ENCODE results near the gene RAB31.
"Not testable (repeated sequence)": the region's sequence is repeated elsewhere in the genome, so short reads cannot be mapped to it uniquely, and the experiment has no call there.

Gene RAB31

DNA sequence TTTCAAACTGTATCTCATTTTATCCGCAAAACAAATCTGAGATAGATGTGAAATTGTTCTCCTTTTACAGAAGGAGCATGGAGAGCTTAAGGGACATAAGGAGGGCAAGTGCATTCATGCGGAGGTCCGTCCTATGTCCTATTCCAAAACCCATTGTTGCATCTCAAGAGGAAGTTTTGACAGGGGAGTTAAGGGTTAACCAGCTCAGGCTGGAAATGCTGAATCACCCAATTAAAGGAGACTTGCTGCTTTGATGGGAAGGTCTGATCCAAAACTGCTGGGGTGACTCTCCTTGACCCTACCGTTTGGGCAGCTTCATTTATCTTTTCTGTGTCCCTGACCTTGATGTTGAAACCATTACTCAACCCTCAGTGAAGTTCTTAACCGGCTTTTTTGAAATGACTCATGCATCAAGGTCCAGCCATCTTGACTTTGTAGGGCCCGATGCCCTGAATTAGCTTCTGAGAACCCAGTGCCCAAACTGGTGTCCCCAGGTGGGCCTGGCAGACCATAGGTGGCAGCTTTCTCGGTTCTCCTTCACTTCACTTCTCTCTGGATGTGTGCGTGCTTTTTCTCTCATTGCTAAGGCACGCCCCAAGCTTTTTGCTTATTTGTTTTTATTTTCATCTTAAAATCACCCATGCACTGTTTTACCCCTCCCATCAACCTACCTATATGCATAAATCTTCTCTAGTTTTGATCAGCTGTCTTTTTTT, 161.8 kb downstream of the RAB31 start:
- DNase-seq: no peak

DNA sequence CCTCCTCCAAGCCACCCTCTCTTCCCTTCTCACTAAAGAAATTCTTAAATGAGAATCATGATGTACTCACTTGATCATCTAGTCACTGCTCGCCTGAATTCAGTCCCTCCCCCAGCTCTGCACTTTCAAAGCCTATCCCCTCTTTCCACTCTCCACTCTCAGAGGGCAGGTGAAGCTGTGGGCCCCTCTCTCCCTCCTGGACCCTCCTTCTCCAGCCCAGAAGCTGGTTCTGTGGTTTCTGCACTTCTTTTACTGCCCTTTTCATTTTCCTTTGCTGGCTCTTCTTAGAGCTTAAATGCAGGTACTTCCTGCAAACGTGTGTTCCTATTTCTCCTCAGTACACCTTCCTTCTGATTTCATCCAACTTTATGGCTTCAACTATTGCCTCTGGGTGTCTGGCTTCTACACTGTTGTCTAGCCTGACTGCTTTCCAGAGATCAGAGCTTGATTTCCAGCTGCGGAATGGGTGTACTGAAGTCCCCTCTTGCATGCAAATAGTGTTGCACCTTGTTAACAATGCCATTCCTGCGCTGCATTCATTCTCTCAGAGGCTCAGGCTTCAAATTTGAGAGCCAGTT, 162.4 kb downstream of the RAB31 start:
- DNase-seq: no peak

DNA sequence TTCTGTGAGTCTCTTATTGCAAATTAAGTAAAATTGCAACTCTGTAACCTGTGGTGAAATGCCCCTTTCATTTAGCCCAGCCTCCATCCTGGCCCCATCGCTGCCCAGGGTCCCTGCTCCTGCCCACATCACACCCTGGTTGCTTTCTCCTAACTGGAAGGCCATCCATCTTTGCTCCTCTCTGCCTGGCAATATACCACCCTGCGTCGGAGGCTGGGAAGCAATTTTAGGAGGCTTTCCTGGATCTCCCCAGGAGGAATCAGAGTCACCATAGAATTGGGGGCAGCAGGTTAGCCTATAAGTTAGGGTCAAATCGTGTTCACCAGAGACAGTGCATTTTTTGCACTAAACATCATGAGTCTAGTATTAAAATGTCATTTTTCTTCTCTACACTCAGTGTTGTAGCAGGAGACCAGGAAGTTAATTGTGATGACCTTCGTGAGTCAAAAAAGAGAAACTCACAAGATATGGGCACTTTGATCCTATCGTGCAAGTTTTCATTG, 163.2 kb downstream of the RAB31 start:
- DNase-seq: no peak

GRCh38 chr18:9872823-9873222, 164.7 kb downstream of the RAB31 start:
- DNase-seq: no peak

DNA sequence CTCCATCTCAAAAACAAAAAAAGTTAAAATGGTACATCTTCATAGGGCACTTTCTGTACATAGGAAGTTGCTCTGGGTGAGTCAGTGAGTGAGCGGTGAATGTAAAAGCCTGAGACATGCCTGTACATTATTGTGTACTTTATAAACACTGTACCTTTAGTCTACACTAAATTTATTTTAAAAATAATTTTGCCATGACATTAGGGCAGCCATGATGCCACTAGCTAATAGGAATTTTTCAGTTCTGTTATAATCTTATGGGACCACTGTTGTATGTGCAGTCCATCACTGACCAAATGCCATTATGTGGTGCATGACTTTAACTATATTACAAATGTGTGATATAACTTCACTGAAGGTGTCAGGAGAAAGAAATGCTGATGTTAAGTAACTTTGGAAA, 166.6 kb downstream of the RAB31 start:
- no peak for DNase-seq

GRCh38 chr18:9876212-9876866, 168.2 kb downstream of the RAB31 start:
- no peak for DNase-seq

GRCh38 chr18:9876867-9877654, 169.0 kb downstream of the RAB31 start:
- DNase-seq: no peak

GRCh38 chr18:9877655-9878014, 169.5 kb downstream of the RAB31 start:
- DNase-seq: no peak

DNA sequence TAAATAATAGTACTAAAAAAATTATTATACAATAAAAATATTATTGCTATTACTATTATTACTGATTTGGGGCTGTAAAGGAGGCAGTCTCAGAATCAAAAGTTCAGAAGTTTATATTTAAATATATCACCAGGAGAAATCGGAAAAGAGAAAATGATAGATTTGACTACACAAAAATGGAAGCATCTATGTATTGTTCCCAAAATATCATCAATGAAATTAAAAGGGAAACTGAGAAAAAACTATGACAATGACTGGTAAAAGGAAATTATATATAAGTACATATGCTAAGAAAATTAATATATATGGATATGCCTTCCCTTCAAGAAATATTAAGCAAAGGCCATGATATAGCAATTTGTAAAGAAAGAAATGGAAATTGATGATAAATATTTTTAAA, 170.0 kb downstream of the RAB31 start:
- DNase-seq: no peak

- DNase-seq: no peak
Observed at GRCh38 chr18:9878783-9879242, 170.7 kb downstream of the RAB31 start.

GRCh38 chr18:9884090-9884489, 176.0 kb downstream of the RAB31 start:
- DNase-seq: no peak

GRCh38 chr18:9884532-9885140, 176.5 kb downstream of the RAB31 start:
- no peak for DNase-seq

GRCh38 chr18:9885170-9886004, 177.3 kb downstream of the RAB31 start, which contains the start of gene TXNDC2:
TXNDC2 (plus strand) TSS chr18:9885973; CDS start chr18:9886681, 708 bp downstream.
- no peak for DNase-seq

- DNase-seq: no peak
Observed at GRCh38 chr18:9886005-9886348, 177.9 kb downstream of the RAB31 start.

GRCh38 chr18:9887992-9888391, 179.9 kb downstream of the RAB31 start:
- DNase-seq: no peak

DNA sequence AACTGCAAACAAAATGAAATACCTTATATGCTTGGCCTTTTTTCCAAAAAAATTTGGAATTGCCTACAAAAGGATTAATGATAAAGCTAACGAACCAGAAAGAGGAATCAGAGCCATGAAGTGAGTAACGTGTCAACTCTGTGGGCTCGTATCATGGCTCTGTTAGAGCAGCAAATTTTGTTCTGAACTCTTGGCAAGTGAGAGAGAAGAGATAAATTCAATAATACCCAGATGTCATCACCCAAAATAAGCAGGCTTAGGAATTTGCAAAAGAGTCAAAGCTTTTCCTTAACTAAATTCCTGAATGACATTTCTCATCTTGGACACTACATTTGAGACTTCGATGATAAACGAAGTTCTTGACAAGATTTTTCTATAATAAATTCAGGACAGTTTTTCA, 182.1 kb downstream of the RAB31 start:
- no peak for DNase-seq

DNA sequence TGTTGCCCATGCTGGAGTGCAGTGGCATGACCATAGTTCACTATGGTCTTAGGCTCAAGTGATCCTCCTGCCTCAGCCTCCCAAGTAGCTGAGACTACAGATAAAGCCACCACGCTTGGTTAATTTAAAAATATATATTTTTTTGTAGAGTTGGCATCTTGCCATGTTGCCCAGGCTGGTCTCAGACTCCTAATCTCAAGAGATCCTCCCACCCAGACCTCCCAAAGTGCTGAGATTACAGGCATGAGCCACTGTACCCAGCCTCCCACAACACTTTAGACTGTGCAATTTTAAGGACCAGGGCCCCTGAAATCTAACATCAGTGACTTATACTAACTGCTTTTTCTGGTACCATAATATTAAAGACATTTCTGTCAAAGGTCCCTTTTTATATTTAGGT, 182.9 kb downstream of the RAB31 start:
- no peak for DNase-seq

- DNase-seq: not testable (repeated sequence)
Observed at GRCh38 chr18:9891515-9891914, 183.4 kb downstream of the RAB31 start.

- DNase-seq: no peak
Observed at GRCh38 chr18:9894454-9895068, 186.5 kb downstream of the RAB31 start.

- DNase-seq: no peak
Observed at GRCh38 chr18:9897129-9897528, 189.0 kb downstream of the RAB31 start.

DNA sequence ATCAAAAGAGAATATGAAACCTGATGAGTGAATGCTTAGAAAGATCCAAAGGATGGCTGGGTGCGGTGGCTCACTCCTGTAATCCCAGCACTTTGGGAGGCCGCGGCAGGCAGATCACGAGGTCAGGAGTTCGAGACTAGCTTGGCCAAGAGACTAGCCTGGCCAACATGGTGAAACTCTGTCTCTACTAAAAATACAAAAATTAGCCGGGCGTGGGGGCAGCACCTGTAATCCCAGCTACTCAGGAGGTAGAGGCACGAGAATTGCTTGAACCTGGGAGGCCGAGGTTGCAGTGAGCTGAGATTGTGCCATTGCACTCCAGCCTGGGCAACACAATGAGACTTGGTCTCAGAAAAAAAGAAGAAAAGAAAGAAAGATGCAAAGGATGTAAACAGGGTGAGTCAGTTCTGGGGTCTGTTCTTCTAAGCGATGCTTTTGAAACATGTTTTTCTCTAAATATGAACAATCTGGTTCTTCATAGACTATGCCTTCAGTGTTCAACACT, 189.7 kb downstream of the RAB31 start:
- not testable (repeated sequence) for DNase-seq

Measured in CD4-positive, alpha-beta T cell treated with Interferon alpha-2 for 1 hour (primary cell).